GM21381 (cell line): Measurements from ENCODE around the gene CGNL1.

Experiments used
- ATAC-seq: cut with Tn5 transposase; IDR thresholded peaks from one replicate; pipeline ENCODE4 v1.9.1; 2021; ENCODE audit warnings: mild to moderate bottlenecking, moderate library complexity; ENCODE audit not compliant: unreplicated experiment

The CGNL1 gene

GRCh38 chr15:57384024-57384423 lies 7.7 kb downstream of the CGNL1 start:
- ATAC-seq = no peak

DNA sequence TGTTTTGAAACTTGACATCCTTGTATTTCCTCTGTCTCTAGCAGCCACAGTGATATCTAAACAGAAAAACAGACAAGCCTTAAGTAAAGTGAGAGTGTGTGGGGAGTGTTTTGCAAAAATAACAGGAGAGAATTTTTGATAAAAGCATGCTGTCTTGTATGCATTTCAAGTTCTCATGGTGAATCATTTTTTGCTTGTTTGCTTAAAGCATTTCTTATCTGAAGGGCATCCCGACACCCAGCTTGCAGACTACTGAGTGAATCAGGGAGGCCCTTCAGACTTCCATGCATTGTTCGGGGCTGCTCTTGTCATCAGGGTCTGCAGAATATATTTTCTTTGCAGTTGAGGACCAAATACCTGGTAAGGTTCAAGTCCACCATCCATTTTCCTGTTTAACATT lies 8.5 kb downstream of the CGNL1 start:
- no peak for ATAC-seq

DNA sequence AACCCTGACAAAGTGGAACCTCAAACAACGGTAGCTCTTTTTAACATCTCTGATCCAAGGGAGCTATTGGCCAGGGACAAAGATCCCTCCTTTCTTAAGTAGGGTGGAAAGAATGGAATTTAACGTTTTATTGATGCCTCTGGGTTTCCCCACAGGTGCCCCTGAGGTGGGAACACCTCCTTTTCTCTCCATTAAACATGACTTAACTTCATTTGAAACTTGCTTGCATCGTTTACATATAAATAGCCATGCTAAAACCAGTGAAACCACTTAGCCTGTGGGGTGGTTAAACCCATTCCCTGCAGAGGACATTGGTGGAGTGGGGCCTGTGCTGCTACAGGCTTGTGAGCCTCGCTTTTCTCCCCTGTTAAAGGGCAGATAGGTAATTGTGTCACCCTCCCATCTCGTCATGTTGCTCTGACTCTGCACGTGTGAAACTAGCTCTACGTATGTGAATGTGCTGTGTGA lies 9.7 kb downstream of the CGNL1 start:
- no peak for ATAC-seq

DNA sequence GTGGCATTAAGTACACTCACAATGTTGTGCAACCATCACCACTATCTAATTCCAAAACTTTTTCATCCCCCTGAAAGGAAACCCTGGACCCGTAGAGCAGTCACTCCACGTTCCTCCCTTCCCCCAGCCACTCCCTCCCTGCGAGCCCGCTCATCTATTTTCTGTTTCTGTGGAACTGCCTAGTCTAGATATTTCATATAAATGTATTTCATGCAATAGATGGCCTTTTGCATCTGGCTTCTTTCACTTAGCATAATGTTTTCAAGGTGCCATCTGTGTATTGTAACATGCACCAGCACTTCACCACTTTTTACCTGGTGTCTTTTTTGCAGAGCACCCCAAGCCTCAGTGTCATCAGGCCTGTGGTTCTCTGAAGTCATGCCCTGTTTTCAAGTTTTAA lies 10.7 kb downstream of the CGNL1 start:
- ATAC-seq = no peak

GRCh38 chr15:57387564-57388076 lies 11.3 kb downstream of the CGNL1 start:
- ATAC-seq = no peak

DNA sequence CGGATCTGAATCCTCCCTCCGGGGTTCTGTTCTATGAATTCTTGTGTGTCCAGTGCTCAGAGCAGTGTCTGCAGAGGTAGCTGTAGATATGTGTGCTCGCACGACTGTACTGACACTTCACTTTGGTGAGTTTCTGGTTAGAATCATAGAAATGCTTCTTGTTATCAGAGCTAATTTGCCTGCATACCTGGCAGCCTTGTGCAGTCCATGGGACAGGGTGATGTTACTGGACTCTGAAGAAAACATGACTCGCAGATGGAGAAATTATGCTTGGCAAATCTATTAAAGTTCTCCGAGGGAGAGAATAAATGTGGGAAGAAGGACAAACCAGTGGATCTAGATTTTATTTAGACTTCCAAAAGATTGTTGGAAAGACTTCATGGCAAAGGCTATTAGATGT lies 12.2 kb downstream of the CGNL1 start:
- ATAC-seq = no peak

- no peak for ATAC-seq
Observed at GRCh38 chr15:57389991-57390390, 13.7 kb downstream of the CGNL1 start.

GRCh38 chr15:57390583-57390982 lies 14.3 kb downstream of the CGNL1 start:
- no peak for ATAC-seq

- no peak for ATAC-seq
Observed at GRCh38 chr15:57391537-57391936, 15.2 kb downstream of the CGNL1 start.

GRCh38 chr15:57393061-57393460 lies 16.8 kb downstream of the CGNL1 start:
- ATAC-seq = no peak

- no peak for ATAC-seq
Observed at GRCh38 chr15:57395292-57395691, 19.0 kb downstream of the CGNL1 start.

DNA sequence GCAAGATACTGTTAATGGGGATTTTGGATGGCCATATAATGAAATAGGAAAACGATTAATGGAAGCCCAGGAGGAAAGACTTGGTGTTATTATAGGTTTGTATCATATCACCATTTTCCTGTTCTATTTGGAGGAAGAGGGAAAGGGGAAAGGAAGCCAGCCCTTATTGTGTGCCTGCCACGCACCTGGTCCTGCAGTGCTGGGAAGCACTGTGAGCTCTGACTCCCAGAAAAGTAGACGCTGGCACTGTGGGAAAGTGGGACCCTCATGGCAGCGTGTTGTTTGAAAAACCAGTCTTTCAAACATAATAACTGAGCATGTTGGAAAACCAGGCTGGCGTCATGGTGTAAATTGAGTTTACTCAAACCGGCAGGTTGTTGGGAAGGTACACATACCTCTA lies 22.0 kb downstream of the CGNL1 start:
- no peak for ATAC-seq

DNA sequence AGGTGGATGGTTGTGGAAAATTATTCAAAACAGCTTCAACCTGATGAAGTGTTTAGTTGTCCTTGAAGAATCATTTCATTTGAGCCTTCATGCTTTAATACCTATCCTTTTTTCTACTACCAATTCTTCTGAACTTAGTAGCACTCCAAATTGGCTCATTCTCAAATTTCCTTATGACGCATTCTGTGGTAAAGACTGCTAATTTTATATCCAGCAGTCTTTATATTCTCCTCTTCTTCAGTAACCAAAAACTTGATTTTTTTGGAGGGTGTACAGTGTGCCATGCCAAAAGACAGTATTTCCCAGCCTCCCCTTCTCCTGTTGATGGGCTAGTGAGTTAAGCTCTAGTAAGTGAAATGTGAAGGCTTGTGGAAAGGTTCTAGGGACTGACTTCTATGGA lies 25.2 kb downstream of the CGNL1 start:
- no peak for ATAC-seq

GRCh38 chr15:57403017-57403416 lies 26.7 kb downstream of the CGNL1 start:
- no peak for ATAC-seq

DNA sequence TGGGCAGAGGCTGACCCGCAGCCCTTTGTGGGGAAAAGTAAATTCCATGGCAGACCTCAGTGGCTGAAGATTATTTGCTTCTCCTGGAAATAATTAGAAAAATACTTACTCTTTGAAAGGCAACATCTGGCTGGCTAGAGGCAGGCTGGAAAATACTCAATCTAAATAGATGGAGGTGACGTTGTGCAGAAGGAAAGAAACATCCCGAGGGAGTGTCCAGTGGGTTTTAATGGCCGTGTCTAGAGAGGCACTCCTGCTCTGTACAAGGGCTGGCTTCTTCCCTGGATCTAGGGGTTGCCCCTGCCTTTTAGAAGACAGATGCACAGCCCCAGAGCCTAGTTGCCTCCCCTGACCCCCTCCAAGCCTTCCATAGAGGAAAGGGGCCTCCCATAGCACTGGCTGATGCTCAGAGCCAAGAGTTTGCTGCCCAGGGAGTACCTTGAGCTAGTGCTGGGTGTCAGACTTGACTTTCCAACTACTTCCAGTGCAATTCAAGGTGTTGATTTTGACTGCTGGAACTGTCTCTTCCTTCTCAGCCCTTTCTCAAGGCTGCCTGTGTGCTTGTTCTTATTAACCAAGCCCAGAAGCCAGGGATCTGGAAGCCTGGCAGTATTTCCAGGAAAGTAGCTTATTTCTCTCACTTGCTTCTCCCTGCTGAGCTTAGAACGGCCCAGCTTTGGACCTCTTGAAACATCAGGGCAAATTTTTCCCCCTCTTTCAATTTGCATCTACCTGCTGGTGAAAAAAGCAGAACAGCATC lies 27.4 kb downstream of the CGNL1 start:
- ATAC-seq = no peak

- ATAC-seq = no peak
Observed at GRCh38 chr15:57405133-57405532, 28.8 kb downstream of the CGNL1 start.

DNA sequence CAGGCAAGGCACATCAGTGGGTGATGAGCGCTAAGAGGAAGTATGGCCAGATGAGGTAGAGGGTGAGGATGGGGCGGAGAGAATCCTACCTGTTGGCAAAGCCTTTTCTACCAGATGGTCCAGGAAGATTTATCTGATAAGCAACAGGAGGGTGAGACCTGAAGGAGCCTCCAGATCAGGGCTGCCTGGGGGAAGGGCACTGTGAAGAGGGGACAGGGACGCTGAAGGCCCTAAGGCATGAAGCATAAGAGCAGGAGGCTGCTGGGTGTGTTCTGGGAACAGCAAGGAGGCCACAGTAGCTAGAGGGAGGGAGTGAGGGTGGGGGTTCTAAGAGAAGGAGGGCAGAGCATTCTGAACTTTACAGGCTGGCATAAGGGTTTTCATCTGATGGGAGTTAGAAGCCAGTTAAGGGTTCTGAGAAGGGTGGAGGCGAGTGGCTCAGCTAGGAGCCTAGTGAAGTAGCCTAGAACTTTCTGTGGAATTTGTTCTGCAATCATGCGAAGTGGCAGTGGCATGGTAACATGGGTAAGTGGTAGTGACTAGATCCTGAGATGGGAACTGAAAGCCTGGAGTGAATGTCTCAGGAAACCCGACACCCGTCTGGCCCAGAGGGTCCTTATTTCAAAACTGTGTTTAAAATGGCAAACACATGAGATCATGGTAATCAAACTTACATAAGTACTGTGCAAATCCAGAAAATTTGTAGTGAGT lies 29.9 kb downstream of the CGNL1 start:
- no peak for ATAC-seq

GRCh38 chr15:57410373-57410772 lies 34.1 kb downstream of the CGNL1 start:
- no peak for ATAC-seq

GRCh38 chr15:57411945-57412768 lies 35.9 kb downstream of the CGNL1 start:
- ATAC-seq = no peak

- no peak for ATAC-seq
Observed at GRCh38 chr15:57415602-57416001, 39.3 kb downstream of the CGNL1 start.

DNA sequence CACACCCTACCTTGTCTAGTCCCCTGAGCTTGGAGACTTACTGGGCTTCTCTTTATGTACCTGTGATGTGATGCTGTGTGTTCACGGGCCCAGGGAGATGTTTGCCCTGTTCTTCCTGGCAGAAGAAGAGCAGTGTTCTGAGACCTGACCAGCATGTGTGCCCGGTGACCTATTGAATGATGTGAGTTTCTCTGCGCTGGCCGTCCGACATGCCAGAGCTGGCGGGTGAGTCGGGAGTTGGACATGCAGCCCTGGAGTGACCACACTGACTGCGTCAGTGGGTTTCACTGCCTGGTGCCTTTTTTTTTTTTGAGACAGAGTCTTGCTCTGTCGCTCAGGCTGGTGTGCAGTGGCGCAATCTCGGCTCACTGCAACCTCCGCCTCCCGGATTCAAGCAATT lies 42.3 kb downstream of the CGNL1 start:
- no peak for ATAC-seq
